ENCODE measurements around the gene CDH15. TPM values are rescaled to one million over a fixed set of nuclear protein-coding genes. Genes with fewer than 3 reads are reported as not detected.
"Not testable (repeated sequence)": the region's sequence is repeated elsewhere in the genome, so short reads cannot be mapped to it uniquely, and the experiment has no call there.

Gene CDH15
- total RNA-seq, 1 experiment from 2014 or later = not detected

- no peak for DNase-seq (ENCODE audit: low spot score)
These were observed 601 bp downstream of the CDH15 start for GRCh38 chr16:89172171-89172527.

DNA sequence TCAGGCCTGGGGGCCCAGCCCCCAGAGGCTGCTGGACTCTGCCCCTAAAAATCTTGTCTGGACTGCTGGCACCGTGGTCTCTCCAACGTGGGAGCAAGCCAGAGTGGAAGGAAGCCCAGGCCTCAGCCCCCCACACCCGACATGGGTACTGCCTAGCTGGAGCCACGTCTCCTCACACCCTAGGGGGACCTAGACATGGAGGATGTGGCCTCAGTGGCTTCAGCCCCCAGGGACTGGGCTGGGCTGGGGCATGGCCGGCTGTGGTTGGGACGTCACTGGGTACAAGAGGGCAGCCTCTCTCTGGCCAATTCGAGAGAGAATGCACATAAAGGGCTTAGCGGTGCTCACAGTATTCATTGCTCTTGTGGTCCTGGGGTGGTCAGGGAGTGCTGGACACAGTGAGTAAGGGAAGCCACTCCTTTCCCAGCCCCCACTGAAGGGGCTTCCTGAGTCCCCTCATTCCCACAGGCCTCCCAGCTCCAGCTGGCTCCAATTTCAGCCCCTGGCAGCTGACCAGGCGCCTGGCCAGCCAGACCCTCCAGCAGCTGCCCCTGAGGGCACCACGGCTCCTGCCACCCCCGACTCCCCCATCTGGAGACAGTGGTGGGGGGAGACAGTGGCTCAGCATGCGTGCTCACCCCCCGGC lies 1.1 kb downstream of the CDH15 start:
- DNase-seq (ENCODE audit: low spot score) = no peak

DNA sequence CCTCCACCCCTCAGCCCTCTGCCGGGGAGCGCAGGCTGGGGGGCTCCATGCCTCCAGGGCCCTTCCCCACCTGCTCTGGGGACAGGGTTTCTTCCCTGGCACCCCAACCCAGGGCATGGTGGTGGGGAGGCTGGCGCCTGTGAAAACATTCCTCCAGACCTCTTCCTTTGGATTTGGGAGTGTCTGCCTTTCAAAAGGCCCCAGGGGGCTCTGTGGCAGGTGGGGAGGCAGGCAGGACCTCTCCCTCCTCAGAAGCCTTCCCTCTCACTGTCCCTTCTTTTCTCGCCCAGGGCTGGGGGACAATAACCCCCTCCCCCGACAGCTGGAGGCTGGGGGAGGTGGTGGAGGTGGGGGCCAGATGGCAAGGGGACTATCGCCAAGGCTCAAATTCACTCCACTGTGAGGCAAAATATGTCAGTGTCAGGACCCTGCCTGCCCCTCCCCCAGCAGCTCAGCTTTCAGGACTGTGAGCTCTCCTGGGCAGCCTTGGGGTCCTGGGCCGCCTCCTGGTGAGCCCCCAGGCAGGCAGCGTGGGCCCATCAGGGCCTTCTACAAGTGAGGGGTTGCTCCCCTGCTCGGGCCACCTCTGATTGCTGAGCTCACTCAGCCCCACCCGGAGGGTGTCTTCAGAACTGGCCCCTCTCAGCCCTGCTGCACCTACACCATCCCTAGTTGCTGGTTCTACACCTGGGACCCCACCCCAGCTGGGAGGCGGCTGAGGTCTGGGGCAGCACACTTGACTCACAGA lies 1.8 kb downstream of the CDH15 start:
- DNase-seq (ENCODE audit: low spot score) = no peak

GRCh38 chr16:89174055-89174827 lies 2.7 kb downstream of the CDH15 start:
- DNase-seq (ENCODE audit: low spot score) = no peak

- DNase-seq (ENCODE audit: low spot score) = no peak
These were observed 3.3 kb downstream of the CDH15 start for GRCh38 chr16:89174877-89175276.

DNA sequence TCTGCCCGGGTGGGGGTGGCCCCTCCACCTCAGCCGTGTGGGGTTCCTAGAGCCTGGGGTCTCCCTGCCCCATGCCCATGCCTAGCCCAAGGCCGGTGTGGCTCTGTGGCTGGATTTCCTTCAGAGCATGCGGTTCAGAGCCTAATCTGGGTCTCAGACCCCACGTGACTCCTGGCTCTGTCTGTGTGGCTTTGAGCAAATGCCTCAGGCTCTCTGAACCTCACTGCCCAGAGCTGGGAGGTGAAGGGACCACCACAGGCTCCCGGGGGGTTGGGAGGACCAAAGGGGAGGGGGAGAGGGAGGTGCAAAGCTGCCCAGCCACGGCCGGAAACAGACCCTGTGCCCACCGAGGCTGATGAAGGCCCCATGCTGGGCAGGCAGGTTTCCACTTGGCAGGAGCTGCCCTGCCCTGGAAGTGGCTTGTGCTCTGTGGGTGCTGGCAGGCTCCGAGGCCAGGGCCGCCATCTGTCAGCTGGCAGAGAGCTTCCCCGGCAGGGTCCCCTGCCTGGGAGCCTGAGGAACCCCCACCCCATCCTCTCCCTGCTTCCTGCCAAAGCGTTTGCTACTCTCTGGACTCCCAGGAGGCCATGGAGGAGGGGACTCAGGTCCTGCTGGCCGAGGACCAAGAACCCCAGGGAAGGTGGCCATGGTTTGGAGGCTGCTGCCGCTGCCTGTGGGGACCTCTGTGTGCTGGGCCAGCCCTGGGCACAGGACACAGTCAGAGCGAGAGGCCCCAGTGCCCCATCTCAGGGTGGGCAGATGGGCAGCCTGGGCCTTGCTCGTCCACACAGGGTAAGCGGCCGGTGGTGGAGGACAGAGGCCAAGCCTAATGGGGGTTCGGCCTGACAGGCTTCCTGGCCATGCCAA lies 4.0 kb downstream of the CDH15 start:
- no peak for DNase-seq (ENCODE audit: low spot score)

DNA sequence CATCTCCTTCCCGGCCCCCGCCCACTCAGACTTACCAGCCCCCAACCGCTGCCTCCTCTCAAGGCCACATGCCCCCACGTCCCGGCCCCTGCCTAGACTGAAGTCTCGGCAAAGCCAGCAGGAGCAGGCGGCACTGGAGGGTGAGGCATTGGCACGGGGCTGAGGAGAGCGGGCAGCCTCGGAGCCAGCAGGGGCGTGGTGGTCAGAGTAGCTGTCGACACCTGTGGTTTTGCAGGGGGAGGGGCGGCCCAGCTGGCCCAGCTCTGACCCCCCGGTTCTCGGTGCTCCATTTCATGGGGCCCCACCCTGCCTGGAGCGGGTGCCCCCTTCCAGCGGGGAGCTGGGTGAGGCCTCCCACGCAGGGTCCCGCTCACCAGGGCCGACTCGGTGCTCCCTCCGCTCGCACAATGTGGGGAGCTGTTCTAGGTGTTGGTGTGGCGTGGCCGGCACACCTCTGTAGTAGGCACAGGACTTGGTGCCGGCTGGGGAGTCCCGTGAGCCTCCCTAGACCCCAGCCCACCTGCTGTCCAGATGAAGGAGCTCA lies 4.7 kb downstream of the CDH15 start:
- no peak for DNase-seq (ENCODE audit: low spot score)

- DNase-seq (ENCODE audit: low spot score) = no peak
These were observed 5.2 kb downstream of the CDH15 start for GRCh38 chr16:89176717-89177116.

- DNase-seq (ENCODE audit: low spot score) = no peak
These were observed 6.0 kb downstream of the CDH15 start for GRCh38 chr16:89177501-89177900.

DNA sequence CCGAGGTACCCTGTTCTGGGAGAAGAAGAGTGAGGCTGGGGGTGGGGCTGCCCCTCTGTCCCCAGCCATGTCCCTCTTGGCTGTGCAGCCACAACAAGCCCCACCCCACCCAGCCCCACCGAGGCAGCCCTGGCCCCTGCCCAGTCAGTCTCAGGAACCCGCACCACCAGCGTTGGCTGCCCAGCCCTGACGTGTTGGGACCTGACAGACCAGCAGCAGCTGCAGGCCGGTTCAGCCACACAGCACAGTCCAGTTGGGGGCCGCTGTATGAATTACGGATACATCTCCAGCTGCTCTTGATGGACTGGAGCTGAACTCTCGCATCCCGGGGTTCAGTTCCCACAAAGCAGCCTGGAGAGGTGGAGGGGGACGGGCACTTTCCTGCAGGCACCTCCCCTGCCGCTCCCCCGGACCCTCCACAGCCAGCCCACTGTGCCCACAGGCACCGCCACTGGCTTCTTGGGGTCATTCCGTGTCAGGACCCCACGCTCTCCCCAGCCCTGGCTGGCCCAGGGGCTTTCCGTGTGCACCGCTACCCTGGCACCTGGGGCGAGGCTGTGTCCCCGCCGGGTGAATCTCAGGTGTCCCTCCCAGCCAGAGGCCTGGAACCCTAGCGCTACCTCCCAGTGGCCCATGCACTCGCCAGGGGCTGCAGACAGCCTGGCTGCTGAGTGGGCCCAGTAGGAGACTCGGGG lies 7.1 kb downstream of the CDH15 start:
- DNase-seq (ENCODE audit: low spot score) = no peak

DNA sequence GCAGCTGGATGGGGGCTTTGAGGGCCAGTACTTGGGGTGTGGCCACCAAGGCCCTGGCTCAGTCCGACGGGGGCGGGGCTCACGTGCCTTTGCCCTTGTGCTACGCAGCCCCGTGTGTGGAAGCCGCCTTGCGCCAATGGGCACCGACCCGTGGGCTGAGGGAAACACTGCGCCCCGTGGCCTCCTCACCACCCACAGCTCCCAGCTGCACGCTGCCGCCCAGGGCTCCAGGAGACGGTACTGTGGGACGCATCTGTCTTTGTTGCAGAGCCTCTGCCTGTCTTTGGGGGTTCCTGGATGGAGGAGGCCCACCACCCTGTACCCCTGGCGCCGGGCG lies 7.6 kb downstream of the CDH15 start:
- DNase-seq (ENCODE audit: low spot score) = no peak

- no peak for DNase-seq (ENCODE audit: low spot score)
These were observed 8.2 kb downstream of the CDH15 start for GRCh38 chr16:89179656-89180315.

- no peak for DNase-seq (ENCODE audit: low spot score)
These were observed 11.9 kb downstream of the CDH15 start for GRCh38 chr16:89183463-89183862.

- DNase-seq (ENCODE audit: low spot score) = no peak
These were observed 12.6 kb downstream of the CDH15 start for GRCh38 chr16:89183975-89184676.

DNA sequence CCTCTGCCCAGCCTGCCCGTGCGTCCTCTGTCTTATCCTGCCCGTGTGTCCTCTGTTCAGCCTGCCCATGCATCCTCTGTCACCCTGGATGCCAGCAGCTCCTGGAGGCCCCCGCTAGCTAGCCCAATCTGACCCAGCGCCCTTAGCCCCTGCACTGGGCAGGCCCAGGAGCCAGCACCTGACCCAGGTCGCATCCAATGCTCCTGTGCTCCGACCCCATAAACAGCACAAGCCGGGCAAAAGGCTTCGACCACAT lies 13.1 kb downstream of the CDH15 start:
- DNase-seq (ENCODE audit: low spot score) = no peak

GRCh38 chr16:89184933-89185794 lies 13.6 kb downstream of the CDH15 start:
- no peak for DNase-seq (ENCODE audit: low spot score)

- DNase-seq (ENCODE audit: low spot score) = not testable (repeated sequence)
These were observed 14.5 kb downstream of the CDH15 start for GRCh38 chr16:89185887-89186592.

DNA sequence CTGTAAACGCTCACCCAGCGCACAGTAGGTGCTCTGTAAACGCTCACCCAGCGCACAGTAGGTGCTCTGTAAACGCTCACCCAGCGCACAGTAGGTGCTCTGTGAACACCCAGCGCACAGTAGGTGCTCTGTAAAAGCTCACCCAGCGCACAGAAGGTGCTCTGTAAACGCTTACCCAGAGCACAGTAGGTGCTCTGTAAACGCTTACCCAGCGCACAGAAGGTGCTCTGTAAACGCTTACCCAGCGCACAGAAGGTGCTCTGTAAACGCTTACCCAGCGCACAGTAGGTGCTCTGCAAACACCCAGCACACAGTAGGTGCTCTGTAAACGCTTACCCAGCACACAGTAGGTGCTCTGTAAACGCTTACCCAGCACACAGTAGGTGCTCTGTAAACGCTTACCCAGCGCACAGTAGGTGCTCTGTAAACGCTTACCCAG lies 15.1 kb downstream of the CDH15 start:
- DNase-seq (ENCODE audit: low spot score) = not testable (repeated sequence)

All from HT-29 (cell line).